CD4-positive, alpha-beta T cell treated with Interleukin-4 for 1 hour (primary cell): Measurements from ENCODE around the gene UQCR10.

Experiments
- DNase-seq, 2 donors: peaks; one replicate each; pipeline ENCODE4 v3.0.0-alpha.2; 2020 to 2022

Gene UQCR10

DNA sequence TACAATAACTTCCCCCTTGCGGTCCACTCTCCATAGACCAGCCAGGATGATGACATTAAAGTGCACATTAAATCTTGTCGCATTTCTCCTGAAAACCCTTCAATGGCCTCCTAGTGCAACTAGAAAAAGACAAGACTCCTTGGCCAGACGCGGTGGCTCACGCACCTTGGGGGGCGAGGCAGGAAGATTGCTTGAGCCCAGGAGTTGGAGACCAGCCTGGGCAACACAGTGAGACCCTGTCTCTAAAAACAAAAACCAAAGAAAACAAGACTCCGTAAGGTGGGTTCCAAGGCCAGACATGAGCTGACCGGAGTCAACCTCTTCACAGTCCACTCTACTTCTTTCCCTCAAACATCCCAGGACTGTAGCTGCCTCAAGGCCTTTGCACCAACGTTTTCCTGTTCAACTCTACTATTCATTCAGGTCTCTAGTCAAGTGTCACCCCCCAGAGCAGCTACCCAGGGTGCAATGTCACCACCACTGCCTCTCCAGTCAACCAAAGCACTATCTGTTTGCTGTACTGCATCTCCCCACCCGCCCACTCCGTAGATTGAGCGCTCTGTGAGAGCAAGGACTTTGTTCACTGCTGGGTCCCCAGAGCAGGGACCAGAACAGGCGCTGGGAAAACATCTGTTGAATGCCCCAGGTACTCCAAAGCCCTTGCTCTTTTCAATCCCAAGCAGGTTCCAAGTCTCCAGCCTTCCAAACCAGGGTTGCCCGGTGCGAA lies 1.1 kb upstream of the UQCR10 start:
- DNase-seq, result peak in 1 of 2 donors; percentile 8

DNA sequence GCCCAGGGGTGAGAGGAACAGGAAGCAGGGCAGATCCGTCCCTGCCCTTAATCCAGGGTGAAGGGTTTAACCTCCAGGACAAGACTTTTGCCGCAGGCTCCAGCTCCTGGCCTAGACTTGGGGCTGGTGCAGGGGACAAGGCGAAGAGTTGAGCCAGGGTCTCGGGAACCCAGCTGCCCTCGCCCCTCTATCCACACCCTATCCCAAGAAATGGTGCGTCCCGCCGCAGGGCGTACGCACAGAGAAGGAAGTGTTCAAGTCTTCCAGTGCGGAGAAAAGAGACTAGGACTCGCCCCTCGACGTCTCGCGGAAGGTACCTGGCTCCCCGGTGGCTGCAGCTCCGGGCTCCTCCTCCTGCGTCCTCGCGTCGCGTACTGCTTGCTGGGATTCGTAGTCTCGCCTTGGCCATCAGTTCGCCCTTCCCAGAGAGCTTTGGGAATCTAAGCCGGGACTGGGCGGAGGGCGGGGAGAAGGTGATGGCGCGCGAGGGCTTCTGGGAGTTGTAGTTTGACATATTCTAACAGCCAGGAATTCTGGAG lies 468 bp upstream of the UQCR10 start, which contains the start of gene ZMAT5:
ZMAT5 (minus strand) TSS at position 376 of the 539 bp plus-strand sequence. CDS start 18,463 bp downstream, outside the sequence.
- peak; percentile 95 to 96 for DNase-seq

DNA sequence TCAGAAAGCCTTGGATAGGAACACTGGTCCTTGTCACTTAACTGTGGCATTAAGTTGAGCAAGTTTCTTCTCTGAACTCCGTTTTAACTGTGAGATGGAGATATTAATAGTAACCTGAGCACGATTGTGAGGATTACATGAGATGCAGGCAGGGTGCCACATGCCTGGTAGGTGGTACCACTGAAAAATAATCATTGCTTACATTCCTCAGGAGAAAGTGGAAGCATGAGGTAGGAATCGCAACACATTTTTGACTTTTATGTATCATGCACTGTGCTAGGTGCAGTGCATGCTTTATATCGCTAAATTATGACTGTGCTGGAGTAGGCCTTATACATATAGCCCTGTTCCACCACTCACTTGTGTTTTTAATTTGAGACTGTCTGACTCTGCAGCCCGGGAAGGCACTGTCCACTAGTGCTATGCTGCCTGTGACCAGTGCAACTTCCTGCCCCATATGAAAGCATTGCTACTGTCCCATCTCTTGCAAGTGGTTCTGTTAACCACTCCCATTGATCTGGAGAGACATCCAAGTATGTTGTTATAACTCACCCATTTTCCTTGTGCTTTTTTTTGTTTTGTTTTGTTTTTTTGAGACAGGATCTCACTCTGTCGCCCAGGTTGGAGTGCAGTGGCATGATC lies 1.0 kb downstream of the UQCR10 start:
- DNase-seq, result no peak

DNA sequence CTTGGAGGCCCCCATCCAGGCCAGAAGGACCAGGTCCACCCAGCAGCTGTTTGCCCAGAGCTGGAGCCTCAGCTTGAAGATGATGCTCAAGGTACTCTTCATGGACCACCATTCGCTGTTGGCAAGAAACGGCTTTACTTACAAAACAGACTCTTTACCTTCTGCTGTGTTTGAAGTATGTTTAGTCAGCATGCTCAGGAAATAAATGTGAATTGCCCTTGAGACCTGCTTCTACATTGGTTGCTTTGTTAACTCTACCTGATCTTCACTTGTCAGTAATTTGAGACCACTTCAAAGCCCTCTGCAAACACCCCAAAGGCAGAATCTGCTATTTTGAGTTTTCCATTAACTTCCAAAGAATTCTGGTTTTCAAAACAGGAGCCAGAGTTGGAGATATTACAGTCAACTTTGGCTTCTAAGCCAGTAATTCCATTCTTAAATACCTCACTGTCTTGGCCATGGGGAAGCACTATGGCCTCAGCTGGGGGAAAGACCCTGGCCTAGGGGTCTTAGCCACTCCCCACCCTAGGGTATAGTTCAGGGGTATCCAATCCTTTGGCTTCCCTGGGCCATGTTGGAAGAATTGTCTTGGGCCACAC lies 2.7 kb downstream of the UQCR10 start:
- DNase-seq, result no peak

DNA sequence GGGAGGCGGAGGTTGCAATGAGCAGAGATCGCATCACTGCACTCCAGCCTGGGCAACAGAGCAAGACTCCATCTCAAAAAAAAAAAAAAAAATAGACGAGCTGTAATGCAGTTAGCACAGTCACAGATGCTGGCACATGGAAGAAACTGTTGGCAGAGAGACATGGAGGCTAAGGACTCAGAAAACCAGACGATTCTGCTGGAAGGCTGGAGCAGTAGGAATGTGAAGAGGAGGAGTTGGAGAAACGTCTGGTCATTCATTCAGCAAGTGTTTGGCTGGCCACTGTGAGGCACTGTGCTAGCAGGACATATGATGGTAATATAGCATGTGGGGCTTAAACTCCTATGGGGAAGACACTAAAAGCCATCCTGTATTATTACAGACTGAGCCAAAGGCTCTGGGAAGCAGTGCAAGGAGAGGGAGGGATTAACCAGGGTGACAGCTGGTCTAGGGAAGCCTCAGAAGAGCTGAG lies 5.0 kb downstream of the UQCR10 start:
- no peak for DNase-seq

DNA sequence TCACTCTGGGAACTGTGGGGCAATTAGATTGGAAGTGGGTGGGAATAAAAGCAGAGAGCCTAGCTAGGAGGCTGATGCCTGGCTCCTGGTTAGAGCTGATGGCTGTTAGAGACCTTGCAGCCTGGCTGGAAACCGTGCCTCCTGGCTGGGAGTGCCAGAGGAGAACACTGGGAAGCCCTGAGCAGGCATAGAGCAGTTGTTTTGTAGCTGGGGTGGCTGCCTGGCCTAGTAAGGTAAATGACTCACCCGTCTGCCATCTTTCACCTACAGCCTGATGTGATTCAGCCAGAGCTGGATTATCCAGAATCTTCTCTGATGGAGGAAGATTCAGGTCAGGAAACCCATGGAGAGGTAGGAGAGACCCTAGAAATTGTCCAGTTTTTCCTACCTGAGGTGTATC lies 6.1 kb downstream of the UQCR10 start:
- no peak for DNase-seq

DNA sequence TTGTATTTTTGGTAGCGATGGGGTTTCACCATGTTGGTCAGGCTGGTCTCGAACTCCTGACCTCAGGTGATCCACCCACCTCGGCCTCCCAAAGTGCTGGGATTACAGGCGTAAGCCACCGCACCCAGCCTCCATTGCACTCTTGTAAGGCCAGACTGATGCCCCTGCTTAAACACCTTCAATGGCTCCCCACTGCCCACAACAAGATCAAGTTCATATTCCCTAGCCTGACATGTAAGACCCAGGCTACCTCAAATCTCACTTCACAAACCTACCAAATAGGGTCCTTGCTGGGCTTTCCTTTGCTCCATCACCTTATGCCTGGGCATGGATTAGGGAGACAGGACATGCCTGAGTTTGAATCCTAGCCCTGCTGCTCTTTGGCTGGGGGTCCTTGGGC lies 13.1 kb downstream of the UQCR10 start:
- DNase-seq, result no peak

DNA sequence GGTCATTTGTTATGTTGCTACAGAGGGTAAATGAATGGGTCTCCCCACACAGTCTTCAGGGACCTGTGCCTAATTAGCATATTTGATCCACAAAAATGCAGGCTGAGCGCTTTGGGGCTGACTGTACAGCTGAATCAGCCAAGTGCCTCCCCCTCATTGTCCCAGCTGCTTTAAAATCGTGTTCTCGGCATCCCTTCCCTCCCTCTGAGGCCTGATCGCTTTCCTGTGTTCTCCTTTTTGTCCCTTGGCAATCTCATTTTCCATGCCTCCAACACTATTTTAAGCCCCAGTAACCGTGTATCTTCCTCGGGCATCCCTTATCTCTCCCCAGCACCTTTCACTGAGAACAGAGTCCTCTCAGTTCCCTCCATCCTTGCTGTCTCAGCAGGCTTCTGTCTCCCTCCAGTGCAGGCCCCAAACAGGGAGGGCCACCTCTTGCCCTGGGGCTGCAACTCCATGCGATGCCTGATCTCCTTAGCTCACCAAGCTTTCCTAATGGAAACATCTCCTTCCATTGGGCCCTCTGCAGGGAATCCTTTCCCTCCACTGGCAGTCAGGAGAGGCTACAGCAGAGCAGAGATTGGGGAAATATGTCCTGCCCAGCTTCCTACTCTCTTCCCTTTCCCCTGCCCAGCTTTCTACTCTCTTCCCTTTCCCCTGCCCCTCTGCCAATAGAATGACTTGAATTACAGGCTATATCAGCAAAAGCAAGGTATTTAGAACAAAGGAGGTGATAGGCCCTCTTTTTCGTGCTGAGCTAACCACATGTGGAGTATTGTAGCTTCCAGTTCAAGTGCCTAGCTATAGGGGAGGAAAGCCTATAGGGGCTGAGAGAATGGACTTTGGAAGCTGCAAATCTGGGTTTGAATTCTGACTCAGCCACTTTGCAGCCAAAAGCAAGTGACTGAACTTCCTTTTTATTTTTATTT lies 13.8 kb downstream of the UQCR10 start:
- no peak for DNase-seq

DNA sequence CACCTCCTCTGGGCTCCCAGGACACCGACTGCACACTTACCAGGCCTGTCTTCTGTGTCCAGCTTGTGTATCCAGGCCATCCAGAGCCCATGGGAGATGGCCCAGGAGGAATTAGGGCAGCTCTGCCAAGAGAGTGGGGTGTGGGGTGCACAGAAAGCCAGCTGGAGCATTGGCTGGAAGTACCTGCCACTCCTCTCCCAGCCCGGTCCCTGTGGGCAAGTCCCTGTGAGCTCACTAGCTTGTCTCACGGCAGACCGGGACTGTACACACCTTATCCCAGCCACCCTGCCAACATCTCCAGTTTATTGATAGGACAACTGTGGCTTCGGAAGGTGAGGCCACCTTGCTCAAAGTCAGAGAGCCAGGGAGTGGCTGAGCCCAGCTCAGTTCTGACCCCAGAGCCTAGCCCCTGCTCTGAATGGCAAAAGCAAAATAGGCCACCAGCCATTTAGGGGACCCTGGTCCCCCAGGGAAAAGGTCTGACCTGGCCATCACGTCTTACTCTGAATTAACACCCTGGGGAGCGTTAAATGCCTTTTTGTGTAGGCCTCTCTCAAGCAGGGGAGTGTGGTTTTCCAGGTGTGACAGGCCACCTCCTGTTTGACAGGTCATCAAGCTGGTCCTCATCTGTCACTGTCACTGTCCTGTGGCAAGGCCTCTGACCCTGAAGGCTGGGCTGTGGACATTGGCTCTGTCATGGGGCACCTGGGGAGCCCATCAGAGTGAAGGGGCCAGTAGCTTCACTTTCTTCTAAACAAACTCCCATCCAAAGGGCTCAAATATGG lies 15.1 kb downstream of the UQCR10 start:
- DNase-seq, result no peak

DNA sequence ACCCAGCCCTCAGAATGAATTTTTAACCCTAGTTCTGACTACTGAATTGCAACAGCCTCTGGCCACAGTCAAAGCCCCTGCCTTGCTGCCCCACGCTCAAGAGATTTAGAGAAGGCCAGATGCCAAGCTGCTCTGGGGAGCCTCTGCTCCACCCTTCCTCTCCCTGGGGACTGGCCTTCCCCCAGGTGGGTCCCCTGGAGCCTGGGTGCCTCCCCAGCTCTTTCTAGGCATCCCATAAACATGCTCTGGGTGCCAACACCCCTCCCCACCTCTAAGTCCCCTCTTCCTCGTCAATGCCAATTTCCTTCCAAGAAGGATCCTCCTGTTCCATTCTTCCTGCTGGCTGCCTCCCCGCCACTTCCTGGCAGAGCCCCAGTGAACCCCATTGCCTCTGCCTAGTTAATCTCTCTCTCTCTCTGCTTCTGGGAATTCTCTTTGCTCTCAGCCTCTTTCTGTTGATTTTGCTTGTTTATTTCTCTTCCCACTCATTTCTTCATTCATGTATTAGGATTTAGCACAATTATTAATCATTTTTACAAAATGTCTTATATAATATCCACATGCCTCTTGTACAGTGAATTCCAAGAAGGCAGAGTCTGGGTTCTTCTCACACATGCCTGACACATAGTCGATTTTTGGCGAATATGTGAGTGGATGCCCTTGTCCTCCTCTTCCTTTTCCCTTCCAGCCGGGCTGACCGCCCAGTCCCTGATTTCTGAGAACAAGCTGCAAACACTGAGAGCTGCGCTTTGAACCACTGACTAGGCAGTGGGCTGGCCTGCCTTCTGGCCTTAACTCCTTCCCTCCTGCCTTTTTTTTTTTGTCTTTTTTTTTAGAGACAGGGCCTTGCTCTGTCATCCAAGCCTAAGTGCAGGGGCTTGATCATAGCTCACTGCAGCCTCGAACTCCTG lies 17.5 kb downstream of the UQCR10 start:
- no peak for DNase-seq

DNA sequence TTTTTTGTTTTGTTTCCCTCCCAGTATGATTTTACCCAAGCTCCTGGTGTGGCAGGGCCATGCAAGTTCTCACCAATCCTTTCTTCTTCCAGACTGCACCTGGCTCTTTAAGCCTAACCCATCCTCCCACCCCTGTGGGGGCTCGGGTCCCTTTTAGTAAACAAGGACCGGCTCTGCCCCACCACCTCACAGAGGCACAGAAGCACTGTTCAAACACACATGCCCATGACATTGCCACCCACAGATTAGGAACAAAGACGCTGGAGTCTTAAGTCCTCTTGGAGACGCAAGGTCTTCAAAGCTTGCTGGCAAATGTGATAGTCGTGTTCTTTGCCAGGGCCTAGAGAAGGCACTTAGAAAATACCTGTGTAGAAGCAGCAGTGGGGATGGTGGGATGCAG lies 18.9 kb downstream of the UQCR10 start:
- no peak for DNase-seq

DNA sequence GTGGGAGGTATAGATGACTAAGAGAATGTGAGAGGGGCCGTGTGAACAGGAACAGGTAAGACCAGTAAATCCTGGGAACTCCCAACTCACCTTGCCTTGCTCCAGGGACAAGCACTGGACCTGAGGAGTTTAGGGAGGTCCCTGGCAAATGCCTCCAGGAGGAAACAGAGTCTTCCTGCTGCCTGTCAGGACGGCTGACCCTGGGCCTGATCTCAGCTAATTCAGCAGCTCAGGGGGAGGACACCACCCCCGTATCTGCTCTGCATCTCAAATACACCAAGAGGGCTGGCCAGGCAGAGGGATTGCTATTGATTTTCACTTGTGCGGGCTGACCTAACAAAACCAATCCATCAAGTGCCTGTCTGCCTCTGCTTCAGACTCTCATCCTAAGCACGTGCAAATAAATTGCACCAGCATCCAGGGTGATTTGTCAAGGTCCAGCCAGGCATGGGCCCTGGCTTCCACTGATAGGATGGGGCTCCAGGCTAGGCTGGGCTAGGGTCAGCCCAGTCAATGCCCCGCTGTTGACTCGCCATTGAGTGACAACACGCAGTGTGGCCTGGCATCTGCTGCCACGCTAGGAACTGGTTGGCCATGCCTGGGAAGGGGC lies 20.3 kb downstream of the UQCR10 start:
- DNase-seq, result no peak

DNA sequence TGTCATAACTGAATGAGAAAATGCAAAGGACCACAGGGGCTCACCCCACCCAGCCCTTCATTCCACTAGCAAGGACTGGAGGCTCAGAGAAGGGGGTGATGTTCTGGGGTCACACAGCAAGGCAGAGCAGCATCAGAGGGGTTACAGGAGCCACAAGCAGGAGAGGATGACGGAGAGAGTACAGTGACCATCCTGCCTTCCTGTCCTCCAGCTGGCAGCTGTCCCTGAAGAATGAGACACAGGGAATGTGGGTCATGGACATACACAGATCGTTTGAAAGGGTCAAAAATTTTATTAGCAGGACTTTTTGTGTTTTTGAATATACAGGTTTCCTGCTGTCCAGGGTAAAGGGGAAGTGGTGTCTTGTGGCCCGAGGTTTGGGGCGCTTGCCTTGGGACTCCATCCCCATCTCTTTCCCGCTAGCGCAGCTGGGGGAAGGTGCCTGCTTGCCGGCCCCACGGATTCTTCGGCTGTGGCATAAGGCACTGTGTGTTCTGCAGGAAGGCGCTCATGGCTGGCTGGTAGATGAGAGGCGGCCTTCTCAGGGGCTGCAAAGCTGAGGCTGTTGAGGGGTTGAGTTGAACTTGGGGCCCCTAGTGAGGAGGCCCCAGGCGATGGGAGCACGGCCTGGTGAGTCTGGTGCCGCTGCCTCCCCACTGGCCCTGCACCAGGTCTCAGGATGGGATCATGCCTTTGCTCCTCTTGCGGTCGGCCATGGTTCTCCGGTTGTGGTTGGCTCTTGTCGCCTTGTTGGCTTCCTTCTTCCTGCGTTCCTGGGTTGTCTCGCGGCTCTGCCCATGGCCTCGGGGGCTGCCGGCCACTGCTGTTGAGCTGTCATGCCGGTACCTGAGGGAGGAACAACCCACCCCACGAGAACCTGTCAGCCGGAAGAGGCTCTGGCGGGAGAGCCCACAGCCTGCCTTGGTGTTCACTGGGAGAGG lies 21.4 kb downstream of the UQCR10 start:
- no peak for DNase-seq

DNA sequence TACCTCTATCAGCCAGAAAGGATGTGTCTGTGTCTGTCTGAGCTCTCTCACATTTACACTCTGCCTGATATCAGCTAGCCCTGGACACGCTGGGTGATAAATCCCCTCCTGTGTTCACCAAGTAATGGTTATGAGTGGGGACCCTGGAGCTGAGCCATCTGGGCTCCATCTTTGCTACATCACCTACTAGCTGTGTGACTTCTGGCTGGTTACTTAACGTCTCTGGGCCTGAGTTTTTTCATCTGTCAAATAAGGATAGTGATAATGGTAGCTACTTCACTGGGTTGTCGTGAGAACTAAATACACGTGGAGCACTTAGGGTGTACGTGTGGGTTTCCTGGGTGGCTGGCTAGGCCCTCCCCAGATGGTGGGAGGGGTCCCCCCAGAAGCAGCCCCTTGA lies 22.9 kb downstream of the UQCR10 start:
- no peak for DNase-seq

DNA sequence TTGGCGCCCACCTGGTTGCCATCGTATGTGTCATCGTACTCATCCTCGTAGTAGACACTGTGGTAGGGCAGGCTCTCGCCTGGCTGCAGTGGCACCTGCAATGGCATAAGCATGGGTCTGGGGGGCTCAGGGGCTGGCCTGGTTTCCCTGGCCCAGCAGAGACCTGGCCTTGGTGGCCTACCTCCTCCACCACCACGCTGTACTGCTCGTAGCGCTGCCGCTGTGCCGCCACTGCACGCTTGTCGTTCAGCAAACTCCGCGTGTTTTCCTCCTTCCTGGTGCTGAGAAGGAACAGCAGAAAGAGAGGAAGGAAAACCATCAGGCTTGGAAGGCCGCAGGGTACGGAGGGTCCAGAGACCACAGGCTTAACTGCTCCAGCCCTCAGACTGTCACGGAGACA lies 26.2 kb downstream of the UQCR10 start:
- DNase-seq, result no peak

DNA sequence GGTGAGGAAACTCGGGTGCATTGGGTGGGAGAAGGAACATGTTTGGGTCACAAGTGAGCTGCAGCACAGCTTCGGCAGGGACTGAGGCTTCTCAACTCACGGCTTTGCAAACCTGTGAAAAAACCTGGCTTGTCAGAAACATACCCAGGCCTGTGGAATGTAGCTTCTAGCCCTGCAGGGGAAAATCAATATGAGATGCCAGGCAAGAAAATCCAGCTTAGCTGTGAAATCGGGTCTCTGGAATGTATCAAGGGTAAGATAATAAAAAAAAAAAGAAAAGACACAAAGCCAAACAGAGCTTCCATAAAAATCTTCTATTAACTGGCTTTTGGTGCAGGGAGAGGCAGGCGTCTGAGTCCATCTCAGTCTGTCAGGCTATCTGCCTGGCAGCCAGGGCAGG lies 28.5 kb downstream of the UQCR10 start:
- DNase-seq, result no peak

DNA sequence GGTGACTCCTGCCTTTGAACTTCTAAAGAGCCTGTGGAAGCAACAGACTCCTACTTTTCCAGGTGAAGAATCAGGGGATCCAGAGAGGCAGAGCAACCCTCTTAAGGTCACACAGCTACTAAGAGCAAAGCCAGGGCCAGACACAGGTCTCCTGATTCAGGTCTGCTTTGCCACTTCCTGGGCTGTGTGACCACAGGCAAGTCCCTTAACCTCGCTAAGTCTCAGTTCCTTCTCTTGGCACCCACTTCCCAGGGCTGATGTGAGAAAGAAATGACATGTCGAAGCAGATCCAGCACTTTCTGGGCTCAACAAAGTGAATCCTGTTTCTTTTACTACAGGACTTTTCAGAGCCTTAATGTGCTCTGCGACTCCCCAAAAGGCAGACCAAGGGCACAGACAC lies 30.2 kb downstream of the UQCR10 start:
- DNase-seq, result no peak

DNA sequence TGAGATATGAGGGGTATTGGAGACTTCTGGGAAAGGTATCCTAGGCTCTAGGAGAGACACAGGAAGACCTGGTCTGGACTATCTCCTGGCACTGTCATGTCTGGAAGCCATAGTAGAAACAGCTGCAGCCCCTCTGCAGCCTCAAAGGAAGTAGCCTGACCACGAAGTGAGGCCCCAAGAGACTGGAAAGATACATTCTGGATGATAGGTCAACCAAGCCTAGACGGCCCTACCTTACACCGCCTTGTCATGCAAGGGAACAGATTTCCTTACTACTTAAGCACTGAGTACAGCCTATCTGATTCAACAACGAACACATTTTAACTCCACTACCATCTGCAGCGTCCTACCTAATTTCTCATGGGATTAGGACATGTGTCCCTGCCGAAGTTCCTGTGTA lies 31.1 kb downstream of the UQCR10 start:
- DNase-seq, result no peak

DNA sequence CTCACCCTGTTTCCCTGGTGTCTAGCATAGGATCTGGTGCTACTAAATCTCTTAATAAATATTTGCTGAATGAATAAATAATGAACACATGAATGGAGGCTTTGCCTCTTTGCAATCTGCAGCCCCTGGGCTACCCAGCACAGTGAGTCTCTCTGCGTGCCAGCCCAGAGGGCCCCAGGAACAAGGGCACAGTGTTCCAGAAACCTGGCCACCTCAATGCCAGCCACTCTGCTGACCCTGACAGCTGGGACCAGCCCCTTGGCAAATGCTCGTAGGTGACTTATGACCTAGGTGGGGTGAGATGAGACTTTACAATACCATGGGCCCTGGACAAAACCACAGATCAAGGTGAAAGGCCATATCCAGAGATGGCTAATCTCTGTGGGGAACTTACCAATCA lies 31.6 kb downstream of the UQCR10 start:
- no peak for DNase-seq
